ENCODE results near the gene PAX7.
"Not testable (repeated sequence)": the region's sequence is repeated elsewhere in the genome, so short reads cannot be mapped to it uniquely, and the experiment has no call there.

PAX7 gene

DNA sequence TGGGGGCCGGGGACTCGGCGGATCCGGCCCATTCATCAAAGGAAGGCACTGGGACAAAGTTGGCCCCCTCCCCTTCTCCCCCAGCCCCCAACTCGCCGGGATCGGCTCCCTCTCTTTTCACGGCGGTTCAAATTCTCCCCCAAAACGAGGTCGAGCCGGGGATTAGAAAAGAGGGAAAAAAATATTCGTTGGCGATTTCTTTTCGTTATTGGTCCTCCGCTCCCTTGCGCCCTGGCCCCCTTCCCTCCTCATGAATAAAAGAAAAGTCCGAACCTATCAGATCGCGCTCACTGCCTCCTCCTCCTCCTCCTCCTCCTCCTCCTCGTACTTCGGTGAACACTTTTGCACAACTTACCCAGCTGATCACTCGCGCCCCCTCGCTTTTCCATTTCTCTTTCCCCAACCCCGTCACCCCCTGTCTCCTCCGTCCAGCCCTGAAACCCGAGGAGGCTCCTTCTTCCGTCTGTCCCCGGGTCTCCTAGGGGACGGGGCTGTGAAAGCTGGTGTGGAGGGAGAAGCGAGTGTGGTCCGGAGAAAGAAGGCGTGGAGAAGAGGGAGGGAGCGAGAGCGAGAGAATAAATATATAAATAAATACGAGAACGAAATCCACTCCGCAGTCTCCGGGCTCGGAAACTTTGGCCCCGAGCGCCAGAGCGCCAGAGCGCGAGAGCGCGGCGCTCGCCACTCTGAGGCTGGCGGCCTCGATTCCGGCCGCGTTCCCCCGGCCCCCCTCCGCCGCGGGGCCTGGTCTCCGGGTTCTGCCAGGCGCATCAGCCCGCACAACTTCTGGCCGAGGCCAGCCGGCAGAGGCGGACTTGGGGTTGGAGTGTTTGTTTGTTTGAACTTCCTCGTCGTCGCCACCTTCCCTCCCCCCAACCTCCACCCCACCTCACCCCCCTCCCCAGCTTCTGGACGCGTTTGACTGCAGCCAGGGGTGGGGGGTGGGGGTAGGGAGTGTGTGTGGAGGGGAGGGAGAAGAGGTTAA lies at the start of gene PAX7:
PAX7 (plus strand) TSS at position 336 of the 985 bp plus-strand sequence. CDS start 758 bp downstream, outside the sequence.
- TF ChIP-seq, protein P1, sequence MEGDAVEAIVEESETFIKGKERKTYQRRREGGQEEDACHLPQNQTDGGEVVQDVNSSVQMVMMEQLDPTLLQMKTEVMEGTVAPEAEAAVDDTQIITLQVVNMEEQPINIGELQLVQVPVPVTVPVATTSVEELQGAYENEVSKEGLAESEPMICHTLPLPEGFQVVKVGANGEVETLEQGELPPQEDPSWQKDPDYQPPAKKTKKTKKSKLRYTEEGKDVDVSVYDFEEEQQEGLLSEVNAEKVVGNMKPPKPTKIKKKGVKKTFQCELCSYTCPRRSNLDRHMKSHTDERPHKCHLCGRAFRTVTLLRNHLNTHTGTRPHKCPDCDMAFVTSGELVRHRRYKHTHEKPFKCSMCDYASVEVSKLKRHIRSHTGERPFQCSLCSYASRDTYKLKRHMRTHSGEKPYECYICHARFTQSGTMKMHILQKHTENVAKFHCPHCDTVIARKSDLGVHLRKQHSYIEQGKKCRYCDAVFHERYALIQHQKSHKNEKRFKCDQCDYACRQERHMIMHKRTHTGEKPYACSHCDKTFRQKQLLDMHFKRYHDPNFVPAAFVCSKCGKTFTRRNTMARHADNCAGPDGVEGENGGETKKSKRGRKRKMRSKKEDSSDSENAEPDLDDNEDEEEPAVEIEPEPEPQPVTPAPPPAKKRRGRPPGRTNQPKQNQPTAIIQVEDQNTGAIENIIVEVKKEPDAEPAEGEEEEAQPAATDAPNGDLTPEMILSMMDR (IDR thresholded peaks at IDR 0.05), result no peak
- no peak for TF ChIP-seq ZFX (IDR thresholded peaks at IDR 0.05; ENCODE audit: borderline replicate concordance)
- H3K27ac ChIP-seq, result no peak within 1 kb of the TSS

GRCh38 chr1:18581420-18581880 lies 49.2 kb upstream of the PAX7 start:
- TF ChIP-seq, protein P1 (IDR thresholded peaks at IDR 0.05), result peak; percentile 85
- no peak for TF ChIP-seq ZFX (IDR thresholded peaks at IDR 0.05; ENCODE audit: borderline replicate concordance)
- no peak overlapping the region for H3K27ac ChIP-seq

- TF ChIP-seq ZFX (IDR thresholded peaks at IDR 0.05; ENCODE audit: borderline replicate concordance), result no peak
- TF ChIP-seq, protein P1 (IDR thresholded peaks at IDR 0.05), result no peak
- H3K27ac ChIP-seq, result no peak overlapping the region
These were observed 47.8 kb upstream of the PAX7 start for GRCh38 chr1:18582890-18583289.

GRCh38 chr1:18583326-18583941 lies 47.2 kb upstream of the PAX7 start:
- TF ChIP-seq ZFX (IDR thresholded peaks at IDR 0.05; ENCODE audit: borderline replicate concordance), result no peak
- H3K27ac ChIP-seq, result no peak overlapping the region

DNA sequence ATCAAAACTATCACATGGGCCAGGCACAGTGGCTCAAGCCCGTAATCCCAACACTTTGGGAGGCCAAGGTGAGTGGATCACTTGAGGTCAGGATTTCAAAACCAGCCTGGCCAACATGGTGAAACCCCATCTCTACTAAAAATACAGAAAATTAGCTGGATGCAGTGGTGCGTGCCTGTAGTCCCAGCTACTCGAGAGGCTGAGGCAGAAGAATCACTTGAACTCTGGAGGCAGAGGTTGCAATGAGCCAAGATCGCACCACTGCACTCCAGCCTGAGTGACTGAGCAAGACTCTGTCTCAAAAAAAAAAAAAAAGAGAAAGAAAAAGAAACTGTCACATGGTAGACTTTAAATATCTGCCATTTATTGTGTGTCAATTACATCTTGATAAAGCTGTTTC lies 44.6 kb upstream of the PAX7 start:
- H3K27ac ChIP-seq, result not testable (repeated sequence)

- H3K27ac ChIP-seq, result no peak overlapping the region
- TF ChIP-seq, protein P1 (IDR thresholded peaks at IDR 0.05), result no peak
- TF ChIP-seq ZFX (IDR thresholded peaks at IDR 0.05; ENCODE audit: borderline replicate concordance), result no peak
These were observed 42.6 kb upstream of the PAX7 start for GRCh38 chr1:18588093-18588492.

GRCh38 chr1:18592368-18592767 lies 38.3 kb upstream of the PAX7 start:
- no peak overlapping the region for H3K27ac ChIP-seq
- TF ChIP-seq ZFX (IDR thresholded peaks at IDR 0.05; ENCODE audit: borderline replicate concordance), result no peak
- TF ChIP-seq, protein P1 (IDR thresholded peaks at IDR 0.05), result no peak
